SU-DHL-6 (cell line): ENCODE results near the gene MTFMT.

Experiments
- H2AFZ ChIP-seq: fragments of 200-600 bp; sonication (generic); 2 replicates; pipeline ENCODE4 v1.6.1; 2014; ENCODE audit warnings: low read depth, mild to moderate bottlenecking, moderate library complexity, mixed read lengths, antibody characterized with exemption, low read length; ENCODE audit not compliant: severe bottlenecking
- H3F3A ChIP-seq: fragments of 200-600 bp; shearing (Covaris generic); 2 replicates; pipeline ENCODE4 v1.6.0; 2016; ENCODE audit warnings: antibody characterized with exemption, mild to moderate bottlenecking; ENCODE audit not compliant: insufficient read depth
- H3K27ac ChIP-seq: fragments of 200-600 bp; sonication (generic); 2 replicates; pipeline ENCODE4 v1.5.1; 2016; ENCODE audit warnings: low read depth, mild to moderate bottlenecking, low read length, moderate library complexity, mixed read lengths
- H3K27me3 ChIP-seq: fragments of 200-600 bp; sonication (generic), shearing (Covaris generic); 2 replicates; pipeline ENCODE4 v1.6.0; 2014; ENCODE audit warnings: mild to moderate bottlenecking, low read length
- H3K36me3 ChIP-seq: fragments of 200-600 bp; sonication (generic); 2 replicates; pipeline ENCODE4 v1.6.1; 2014; ENCODE audit warnings: mild to moderate bottlenecking, low read length, mixed read lengths
- H3K4me2 ChIP-seq: fragments of 300-600, 200-600 bp; shearing (Covaris generic), sonication (generic); 2 replicates; pipeline ENCODE4 v1.6.0; 2014; ENCODE audit warnings: low read length, low read depth, mild to moderate bottlenecking; ENCODE audit not compliant: poor library complexity, severe bottlenecking
- H3K4me3 ChIP-seq: fragments of 200-600 bp; sonication (generic); 2 replicates; pipeline ENCODE4 v1.5.1; 2014; ENCODE audit warnings: antibody characterized with exemption, low read length, mild to moderate bottlenecking, mixed read lengths; ENCODE audit not compliant: insufficient read depth, poor library complexity, severe bottlenecking
- H3K79me2 ChIP-seq: fragments of 200-600 bp; sonication (generic); 2 replicates; pipeline ENCODE4 v1.6.1; 2014; ENCODE audit warnings: mild to moderate bottlenecking, low read length, moderate library complexity; ENCODE audit not compliant: insufficient read depth
- H3K9ac ChIP-seq: fragments of 200-600 bp; sonication (generic); 2 replicates; pipeline ENCODE4 v1.7.0; 2014; ENCODE audit warnings: mild to moderate bottlenecking, low read length
- H3K9me2 ChIP-seq: fragments of 200-600 bp; sonication (generic); replicated peaks from 2 replicates; pipeline ENCODE4 v1.6.1; 2014; ENCODE audit warnings: low read length; ENCODE audit not compliant: insufficient read depth
- H3K9me3 ChIP-seq: fragments of 200-600 bp; sonication (generic); 2 replicates; pipeline ENCODE4 v1.6.1; 2014; ENCODE audit warnings: low read length, mixed read lengths; ENCODE audit not compliant: insufficient read depth
- H4K20me1 ChIP-seq: fragments of 200-600 bp; sonication (generic); 2 replicates; pipeline ENCODE4 v1.6.1; 2014; ENCODE audit warnings: low read depth, mild to moderate bottlenecking, antibody characterized with exemption, low read length, moderate library complexity, mixed read lengths
- CTCF ChIP-seq: fragments of 200-600 bp; sonication (generic); IDR thresholded peaks from one replicate; pipeline ENCODE4 v1.5.1; 2017; ENCODE audit warnings: antibody characterized with exemption, mild to moderate bottlenecking, low read length, moderate library complexity; ENCODE audit not compliant: insufficient read depth, poor library complexity, severe bottlenecking
- EZH2phosphoT487 ChIP-seq: fragments of 200-600 bp; sonication (generic), shearing (Covaris generic); conservative IDR thresholded peaks from 2 replicates; pipeline ENCODE4 v1.6.1; 2018; ENCODE audit warnings: mild to moderate bottlenecking, antibody characterized with exemption, low read length, moderate library complexity, mixed read lengths

Gene MTFMT

GRCh38 chr15:65072027-65072426 is 42.6 kb upstream of the MTFMT start:
- no peaks in the 10 kb centered on the region for H3K27me3 ChIP-seq
- no peak overlapping the region for H3K4me2 ChIP-seq
- TF ChIP-seq CTCF (no peak), EZH2phosphoT487 (no peak)
- no peaks in the 10 kb centered on the region for H3K9me2 ChIP-seq
- H3K9me3 ChIP-seq, result no peaks in the 10 kb centered on the region
- no peak overlapping the region for H3K27ac ChIP-seq
- H3K36me3 ChIP-seq, result no peaks in the 10 kb centered on the region
- H2AFZ ChIP-seq, result no peak overlapping the region
- no peaks in the 10 kb centered on the region for H3K79me2 ChIP-seq
- H3K9ac ChIP-seq, result no peak overlapping the region
- no peaks in the 10 kb centered on the region for H4K20me1 ChIP-seq
- H3K4me3 ChIP-seq, result no peak overlapping the region
- H3F3A ChIP-seq, result no peaks in the 10 kb centered on the region

GRCh38 chr15:65071381-65071811 is 42.0 kb upstream of the MTFMT start:
- Histone ChIP-seq H3K27ac (no peak overlapping the region), H2AFZ (no peak overlapping the region), H3K9me3 (no peaks in the 10 kb centered on the region), H3K4me2 (no peak overlapping the region), H3K9ac (no peak overlapping the region), H4K20me1 (no peaks in the 10 kb centered on the region), H3K27me3 (no peaks in the 10 kb centered on the region), H3K9me2 (no peaks in the 10 kb centered on the region), H3F3A (no peaks in the 10 kb centered on the region), H3K79me2 (no peaks in the 10 kb centered on the region), H3K4me3 (no peak overlapping the region), H3K36me3 (no peaks in the 10 kb centered on the region)
- no peak for TF ChIP-seq CTCF
- no peak for TF ChIP-seq EZH2phosphoT487

GRCh38 chr15:65069779-65070546 is 40.5 kb upstream of the MTFMT start:
- Histone ChIP-seq H3K4me3 (no peak overlapping the region), H3K27me3 (no peaks in the 10 kb centered on the region), H3K9me3 (no peaks in the 10 kb centered on the region), H3K4me2 (no peak overlapping the region), H2AFZ (no peak overlapping the region), H3K27ac (no peak overlapping the region), H3F3A (no peaks in the 10 kb centered on the region), H3K9ac (no peak overlapping the region), H3K36me3 (no peaks in the 10 kb centered on the region), H3K9me2 (no peaks in the 10 kb centered on the region), H3K79me2 (no peaks in the 10 kb centered on the region), H4K20me1 (no peaks in the 10 kb centered on the region)
- TF ChIP-seq EZH2phosphoT487 (no peak), CTCF (no peak)
